Caco-2 (cell line): ENCODE measurements around the gene ANGPTL4. TPM values are rescaled to one million over a fixed set of nuclear protein-coding genes. Genes with fewer than 3 reads are reported as not detected.

Source experiments
- BruUV-seq: library from RNA; stranded (reverse); fragments of 400-500 nt; replicated peaks from 2 replicates; lab custom pipeline; 2021; lab: Mats Ljungman, UMichigan
- CTCF ChIA-PET: fragments of 300-600 bp; sonication (Branson Sonifier 250); formaldehyde crosslinking; loops from one replicate; lab custom pipeline; 2022; ENCODE audit warnings: antibody characterized with exemption; lab: Charles Lee
- POLR2A ChIA-PET: fragments of 300-600 bp; sonication (Branson Sonifier 250); formaldehyde crosslinking; loops from one replicate; lab custom pipeline; 2022; ENCODE audit warnings: antibody characterized with exemption; lab: Charles Lee
- DNase-seq, 2 experiments: peaks; one replicate each; pipeline versions ENCODE4 v3.0.0 to v3.0.0-alpha.2; 2020 to 2022
- H3K27me3 ChIP-seq: replicated peaks from 2 replicates; pipeline ENCODE4 v1.6.0; 2011; ENCODE audit warnings: low read length; ENCODE audit not compliant: control insufficient read depth, insufficient read depth
- H3K36me3 ChIP-seq: 2 replicates; pipeline ENCODE4 v1.5.1; 2011; ENCODE audit warnings: low read length; ENCODE audit not compliant: control insufficient read depth, insufficient read depth
- H3K4me1 ChIP-seq: fragments of 250-450 bp; sonication (Bioruptor Pico); 2 replicates; pipeline ENCODE4 v1.5.1; 2020; ENCODE audit warnings: mild to moderate bottlenecking
- H3K4me3 ChIP-seq: 2 replicates; pipeline ENCODE4 v1.5.1; 2011; ENCODE audit warnings: low read depth, mild to moderate bottlenecking, control low read depth, low read length
- H3K9me3 ChIP-seq: fragments of 250-450 bp; sonication (Bioruptor Pico); 2 replicates; pipeline ENCODE4 v1.5.1; 2020; ENCODE audit warnings: mild to moderate bottlenecking, moderate library complexity
- H3K27ac Mint-ChIP-seq: one replicate; pipeline ENCODE4 v1.8.0; 2022; ENCODE audit warnings: mixed read lengths; ENCODE audit not compliant: unreplicated experiment
- H3K27me3 Mint-ChIP-seq: one replicate; pipeline ENCODE4 v1.8.0; 2022; ENCODE audit warnings: mixed read lengths; ENCODE audit not compliant: insufficient read depth, unreplicated experiment
- H3K36me3 Mint-ChIP-seq: one replicate; pipeline ENCODE4 v1.8.0; 2022; ENCODE audit warnings: mild to moderate bottlenecking, mixed read lengths; ENCODE audit not compliant: insufficient read depth, unreplicated experiment
- H3K4me1 Mint-ChIP-seq: one replicate; pipeline ENCODE4 v1.8.0; 2022; ENCODE audit warnings: low read depth, mixed read lengths; ENCODE audit not compliant: unreplicated experiment
- H3K4me3 Mint-ChIP-seq: one replicate; pipeline ENCODE4 v1.8.0; 2022; ENCODE audit warnings: mild to moderate bottlenecking, moderate library complexity, mixed read lengths; ENCODE audit not compliant: unreplicated experiment
- H3K9me3 Mint-ChIP-seq: one replicate; pipeline ENCODE4 v1.8.0; 2022; ENCODE audit warnings: mixed read lengths; ENCODE audit not compliant: unreplicated experiment
- intact Hi-C: fragments of 100-400 bp; cut with micrococcal nuclease; formaldehyde crosslinking; loops from one replicate; pipeline ENCODE4 v1.10.0; 2022; ENCODE audit not compliant: unreplicated experiment
- total RNA-seq: library from RNA; stranded (reverse); gene quantifications from 2 replicates; pipeline ENCODE4 v1.2.3, GENCODE V29; 2022
- TF ChIP-seq, protein P1 (sequence below), 2 experiments: fragments of 200-600 bp in 1 of 2; IDR thresholded peaks; 1 replicate in 1 of 2; 2 replicates in 1 of 2; pipeline versions ENCODE4 v1.5.1 to v1.8.0; 2011 to 2022; ENCODE audit warnings: antibody characterized with exemption in 1 of 2, control low read depth in 1 of 2, inconsistent platforms in 1 of 2, low read depth in 1 of 2, low read length in 1 of 2, mild to moderate bottlenecking in 1 of 2, moderate library complexity in 1 of 2; ENCODE audit not compliant: insufficient read depth in 1 of 2, severe bottlenecking in 1 of 2, unreplicated experiment in 1 of 2

Gene ANGPTL4
- total RNA-seq, 1 experiment from 2014 or later, result 1.2 TPM

- no peak overlapping the region for H3K27ac Mint-ChIP-seq
- POLR2A ChIA-PET, result interaction anchor here (1.1 kb wide), 1 partner anchor 8 kb away, joined by 9 read pairs; the partner anchor contains the start of gene RPS28
- H3K27me3 Mint-ChIP-seq, result peaks cover 3% of the 10 kb centered on the region
These were observed 34.0 kb upstream of the ANGPTL4 start for GRCh38 chr19:8329996-8330395.

DNA sequence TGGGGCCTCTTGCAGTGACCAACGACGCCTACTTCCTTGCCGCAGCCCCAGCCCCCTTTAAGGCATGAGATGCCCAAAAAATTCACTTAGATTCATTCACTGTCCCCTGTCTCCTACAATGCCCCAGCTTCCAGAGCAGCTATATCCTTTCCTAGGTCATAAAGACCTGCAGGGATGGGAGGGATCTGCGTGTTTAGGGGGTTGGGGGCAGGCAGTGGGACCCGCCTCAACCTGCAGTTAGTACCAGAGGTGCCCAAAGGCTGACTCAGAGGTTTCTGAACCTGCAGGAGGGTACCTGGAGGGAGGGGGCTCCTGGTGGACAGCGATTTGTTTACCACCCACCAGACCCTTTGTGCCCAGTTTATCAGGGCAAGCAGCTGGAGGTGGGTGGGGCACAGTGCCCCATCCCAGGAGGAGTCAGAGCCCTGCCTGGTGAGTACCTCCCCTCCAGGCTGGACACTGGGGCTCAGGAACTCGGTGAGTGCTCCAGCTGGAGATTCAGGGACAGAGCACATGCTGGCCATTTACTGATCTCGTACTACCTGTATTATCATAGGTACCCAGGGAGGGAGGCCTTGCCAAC lies 32.6 kb upstream of the ANGPTL4 start:
- Mint-ChIP-seq H3K4me3 (no peak overlapping the region), H3K27ac (no peak overlapping the region), H3K36me3 (peaks cover 7% of the 10 kb centered on the region), H3K9me3 (no peaks in the 10 kb centered on the region), H3K27me3 (peaks cover 3% of the 10 kb centered on the region), H3K4me1 (peaks cover 8% of the 10 kb centered on the region)
- intact Hi-C loops, result no loop called here
- no TSS peak for BruUV-seq
- peaks cover 8% of the 10 kb centered on the region for H3K4me1 ChIP-seq
- DNase-seq, result no peak
- H3K4me3 ChIP-seq, result no peak overlapping the region
- POLR2A ChIA-PET, result no interaction called here
- no peaks in the 10 kb centered on the region for H3K36me3 ChIP-seq
- H3K9me3 ChIP-seq, result no peaks in the 10 kb centered on the region
- TF ChIP-seq, protein P1, sequence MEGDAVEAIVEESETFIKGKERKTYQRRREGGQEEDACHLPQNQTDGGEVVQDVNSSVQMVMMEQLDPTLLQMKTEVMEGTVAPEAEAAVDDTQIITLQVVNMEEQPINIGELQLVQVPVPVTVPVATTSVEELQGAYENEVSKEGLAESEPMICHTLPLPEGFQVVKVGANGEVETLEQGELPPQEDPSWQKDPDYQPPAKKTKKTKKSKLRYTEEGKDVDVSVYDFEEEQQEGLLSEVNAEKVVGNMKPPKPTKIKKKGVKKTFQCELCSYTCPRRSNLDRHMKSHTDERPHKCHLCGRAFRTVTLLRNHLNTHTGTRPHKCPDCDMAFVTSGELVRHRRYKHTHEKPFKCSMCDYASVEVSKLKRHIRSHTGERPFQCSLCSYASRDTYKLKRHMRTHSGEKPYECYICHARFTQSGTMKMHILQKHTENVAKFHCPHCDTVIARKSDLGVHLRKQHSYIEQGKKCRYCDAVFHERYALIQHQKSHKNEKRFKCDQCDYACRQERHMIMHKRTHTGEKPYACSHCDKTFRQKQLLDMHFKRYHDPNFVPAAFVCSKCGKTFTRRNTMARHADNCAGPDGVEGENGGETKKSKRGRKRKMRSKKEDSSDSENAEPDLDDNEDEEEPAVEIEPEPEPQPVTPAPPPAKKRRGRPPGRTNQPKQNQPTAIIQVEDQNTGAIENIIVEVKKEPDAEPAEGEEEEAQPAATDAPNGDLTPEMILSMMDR (IDR thresholded peaks at IDR 0.05; ENCODE audit: insufficient read depth in 1 of 2, low read depth in 1 of 2, low read length in 1 of 2, severe bottlenecking in 1 of 2, unreplicated experiment in 1 of 2), result no peak
- peaks cover 1% of the 10 kb centered on the region; the same call in 1 of the 2 replicates for H3K27me3 ChIP-seq
- CTCF ChIA-PET, result no interaction called here

More at GRCh38 chr19:8329996-8330395, 34.0 kb upstream of the ANGPTL4 start:
- H3K27me3 ChIP-seq, result peaks cover 1% of the 10 kb centered on the region; the same call in 1 of the 2 replicates
- peaks cover 8% of the 10 kb centered on the region for H3K4me1 Mint-ChIP-seq
- no peak overlapping the region for H3K4me3 Mint-ChIP-seq
- BruUV-seq, result no TSS peak
- TF ChIP-seq, protein P1 (IDR thresholded peaks at IDR 0.05; ENCODE audit: insufficient read depth in 1 of 2, low read depth in 1 of 2, low read length in 1 of 2, severe bottlenecking in 1 of 2, unreplicated experiment in 1 of 2), result no peak
- intact Hi-C loops, result no loop called here
- CTCF ChIA-PET, result interaction anchor here (0.6 kb wide), 1 partner anchor 38 kb away, joined by 3 read pairs; no protein-coding TSS in a partner anchor
- DNase-seq, result no peak
- H3K9me3 ChIP-seq, result no peaks in the 10 kb centered on the region
- peaks cover 8% of the 10 kb centered on the region for H3K4me1 ChIP-seq
- peaks cover 16% of the 10 kb centered on the region for H3K36me3 Mint-ChIP-seq
- H3K9me3 Mint-ChIP-seq, result no peaks in the 10 kb centered on the region
- no peaks in the 10 kb centered on the region for H3K36me3 ChIP-seq
- H3K4me3 ChIP-seq, result no peak overlapping the region

DNA sequence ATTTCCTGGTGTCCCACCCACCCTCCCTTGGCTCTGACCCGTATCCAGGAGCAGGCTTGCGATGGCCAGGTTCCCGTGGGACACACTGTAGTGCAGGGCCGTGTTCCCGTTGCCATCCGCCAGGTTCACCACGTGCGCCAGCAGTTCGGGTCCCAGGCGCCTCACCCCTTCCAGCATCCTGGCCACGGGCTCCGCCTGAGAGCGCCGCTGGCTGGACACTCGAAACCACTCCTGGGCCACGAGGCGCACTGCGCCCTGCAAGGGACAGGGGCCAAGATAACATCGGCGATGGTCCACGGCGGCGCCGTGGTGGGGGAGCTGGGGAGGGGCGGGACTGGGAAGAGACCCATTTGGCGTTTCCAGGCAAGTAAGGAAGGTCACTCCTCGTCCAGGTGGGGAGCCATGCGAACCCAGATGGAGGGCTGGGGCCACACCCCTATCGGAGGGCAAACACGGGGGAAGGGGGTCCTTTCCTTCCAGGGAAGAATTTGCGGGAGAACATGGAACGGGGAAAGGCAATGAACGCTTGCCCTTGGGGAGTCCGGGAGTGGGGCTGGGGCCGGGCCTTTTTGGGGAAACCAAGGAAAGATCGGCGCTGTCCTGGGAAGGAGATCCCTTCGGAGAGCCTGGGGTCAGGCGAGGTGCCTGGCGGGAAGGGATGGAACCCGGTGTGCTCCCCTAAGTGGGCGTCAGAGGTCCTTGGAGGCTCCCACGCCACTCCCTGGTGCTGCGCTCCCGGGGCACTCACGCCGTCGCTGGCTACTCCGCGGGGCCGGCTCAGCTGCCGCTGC lies 30.8 kb upstream of the ANGPTL4 start:
- DNase-seq, result no peak
- ChIA-PET CTCF (no interaction called here), POLR2A (no interaction called here)

More for the DNA sequence above, 30.8 kb upstream of the ANGPTL4 start:
- H3K9me3 Mint-ChIP-seq, result no peaks in the 10 kb centered on the region
- TF ChIP-seq, protein P1 (IDR thresholded peaks at IDR 0.05; ENCODE audit: insufficient read depth in 1 of 2, low read depth in 1 of 2, low read length in 1 of 2, severe bottlenecking in 1 of 2, unreplicated experiment in 1 of 2), result no peak
- Histone ChIP-seq H3K4me1 (peaks cover 8% of the 10 kb centered on the region), H3K27me3 (peaks cover 1% of the 10 kb centered on the region; the same call in 1 of the 2 replicates), H3K36me3 (no peaks in the 10 kb centered on the region), H3K4me3 (no peak overlapping the region), H3K9me3 (no peaks in the 10 kb centered on the region)
- intact Hi-C loops, result no loop called here
- no TSS peak for BruUV-seq
- peaks cover 8% of the 10 kb centered on the region for H3K4me1 Mint-ChIP-seq
- no peak overlapping the region for H3K27ac Mint-ChIP-seq
- H3K27me3 Mint-ChIP-seq, result peaks cover 3% of the 10 kb centered on the region
- peak overlapping the region; percentile 52 for H3K4me3 Mint-ChIP-seq
- no peaks in the 10 kb centered on the region for H3K36me3 Mint-ChIP-seq
